AG10803 (cell line): ENCODE data around the gene DACH2.

Experiments
- DNase-seq: peaks from one replicate; pipeline ENCODE4 v3.0.0; 2010; ENCODE audit warnings: low read depth
- H3K4me3 ChIP-seq: 2 replicates; pipeline ENCODE4 v1.5.1; 2011; ENCODE audit warnings: mild to moderate bottlenecking, low read length, control low read depth
- TF ChIP-seq, protein P1 (sequence below): conservative IDR thresholded peaks from 2 replicates; pipeline ENCODE4 v1.5.1; 2011; ENCODE audit warnings: mild to moderate bottlenecking, low read length, control low read depth, inconsistent platforms

Gene DACH2

DNA sequence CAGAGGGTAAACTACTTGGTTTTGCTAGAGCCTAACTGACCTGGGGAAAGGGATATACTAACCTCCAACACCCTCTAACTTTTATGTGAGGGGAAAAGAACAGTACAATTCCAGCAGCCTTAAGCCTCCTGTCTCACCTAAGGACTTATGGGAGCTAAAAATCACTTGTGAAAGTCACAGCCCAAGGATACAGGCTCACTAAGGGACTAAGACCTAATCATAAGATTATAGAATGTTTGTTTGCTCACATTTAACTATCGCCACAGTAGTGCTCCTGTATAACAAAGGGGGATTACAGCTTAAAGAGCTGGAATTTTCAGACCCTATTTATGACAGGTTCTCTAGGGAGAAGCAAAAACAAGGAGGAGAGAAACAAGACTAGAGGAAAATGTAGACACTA, 548.7 kb downstream of the DACH2 start:
- DNase-seq = no peak
- TF ChIP-seq, protein P1, sequence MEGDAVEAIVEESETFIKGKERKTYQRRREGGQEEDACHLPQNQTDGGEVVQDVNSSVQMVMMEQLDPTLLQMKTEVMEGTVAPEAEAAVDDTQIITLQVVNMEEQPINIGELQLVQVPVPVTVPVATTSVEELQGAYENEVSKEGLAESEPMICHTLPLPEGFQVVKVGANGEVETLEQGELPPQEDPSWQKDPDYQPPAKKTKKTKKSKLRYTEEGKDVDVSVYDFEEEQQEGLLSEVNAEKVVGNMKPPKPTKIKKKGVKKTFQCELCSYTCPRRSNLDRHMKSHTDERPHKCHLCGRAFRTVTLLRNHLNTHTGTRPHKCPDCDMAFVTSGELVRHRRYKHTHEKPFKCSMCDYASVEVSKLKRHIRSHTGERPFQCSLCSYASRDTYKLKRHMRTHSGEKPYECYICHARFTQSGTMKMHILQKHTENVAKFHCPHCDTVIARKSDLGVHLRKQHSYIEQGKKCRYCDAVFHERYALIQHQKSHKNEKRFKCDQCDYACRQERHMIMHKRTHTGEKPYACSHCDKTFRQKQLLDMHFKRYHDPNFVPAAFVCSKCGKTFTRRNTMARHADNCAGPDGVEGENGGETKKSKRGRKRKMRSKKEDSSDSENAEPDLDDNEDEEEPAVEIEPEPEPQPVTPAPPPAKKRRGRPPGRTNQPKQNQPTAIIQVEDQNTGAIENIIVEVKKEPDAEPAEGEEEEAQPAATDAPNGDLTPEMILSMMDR = no peak
- H3K4me3 ChIP-seq = no peak overlapping the region

GRCh38 chrX:86711531-86712180, 563.4 kb downstream of the DACH2 start:
- no peak overlapping the region for H3K4me3 ChIP-seq
- no peak for DNase-seq
- TF ChIP-seq, protein P1 = no peak

DNA sequence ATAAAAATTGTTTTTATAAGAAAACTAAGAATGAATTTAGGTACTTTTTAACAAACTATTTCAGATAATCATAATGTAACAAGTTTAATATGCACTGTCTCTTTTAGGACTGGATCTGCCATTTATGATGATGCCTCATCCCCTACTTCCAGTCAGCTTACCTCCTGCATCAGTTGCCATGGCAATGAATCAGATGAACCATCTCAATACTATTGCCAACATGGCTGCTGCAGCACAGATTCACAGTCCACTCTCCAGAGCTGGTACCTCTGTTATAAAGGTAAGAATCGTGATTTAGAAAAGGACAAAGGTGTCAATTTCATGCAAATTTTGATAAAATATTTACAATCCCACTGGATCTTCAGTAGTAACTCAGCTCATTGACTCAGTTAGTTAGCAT, 566.2 kb downstream of the DACH2 start:
- H3K4me3 ChIP-seq = no peak overlapping the region
- TF ChIP-seq, protein P1 = no peak
- DNase-seq = no peak

DNA sequence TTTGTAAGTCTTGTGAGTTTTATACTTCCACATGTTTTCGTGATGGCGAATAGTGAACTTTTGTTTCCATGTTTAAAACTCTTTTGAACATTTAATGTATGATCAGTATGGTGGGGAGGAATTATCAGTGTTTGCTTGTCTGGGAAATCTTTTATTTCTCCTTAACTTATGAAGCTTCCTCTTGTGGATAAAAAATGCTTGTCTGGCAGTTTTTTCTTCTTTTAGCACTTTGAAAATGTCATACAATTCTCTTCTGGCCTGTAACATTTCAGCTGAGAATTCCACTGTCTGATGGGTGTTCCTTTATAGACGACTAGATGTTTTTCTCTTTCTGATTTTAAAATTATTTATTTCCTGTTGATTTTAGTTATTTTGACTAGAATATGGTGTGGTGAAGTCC, 576.0 kb downstream of the DACH2 start:
- H3K4me3 ChIP-seq = no peak overlapping the region
- TF ChIP-seq, protein P1 = no peak
- no peak for DNase-seq

DNA sequence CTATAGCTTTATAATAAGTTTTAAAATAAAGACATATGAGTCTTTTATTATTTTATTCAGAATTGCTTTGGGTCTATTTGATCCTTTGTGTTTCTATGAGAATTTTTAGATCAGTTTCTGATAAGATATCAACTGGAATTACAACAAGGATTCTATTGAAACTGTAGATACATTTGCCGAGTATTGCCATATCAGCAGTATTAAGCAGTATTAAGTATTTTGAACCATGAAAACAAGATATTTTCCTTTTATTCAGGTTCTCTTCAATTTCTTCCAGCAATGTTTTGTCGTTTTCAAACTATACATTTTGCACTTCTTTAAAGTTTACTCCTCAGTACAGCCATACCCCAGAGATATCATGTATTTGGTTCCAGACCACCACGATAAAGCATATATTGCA, 598.8 kb downstream of the DACH2 start:
- no peak for DNase-seq
- TF ChIP-seq, protein P1 = no peak
- no peak overlapping the region for H3K4me3 ChIP-seq

DNA sequence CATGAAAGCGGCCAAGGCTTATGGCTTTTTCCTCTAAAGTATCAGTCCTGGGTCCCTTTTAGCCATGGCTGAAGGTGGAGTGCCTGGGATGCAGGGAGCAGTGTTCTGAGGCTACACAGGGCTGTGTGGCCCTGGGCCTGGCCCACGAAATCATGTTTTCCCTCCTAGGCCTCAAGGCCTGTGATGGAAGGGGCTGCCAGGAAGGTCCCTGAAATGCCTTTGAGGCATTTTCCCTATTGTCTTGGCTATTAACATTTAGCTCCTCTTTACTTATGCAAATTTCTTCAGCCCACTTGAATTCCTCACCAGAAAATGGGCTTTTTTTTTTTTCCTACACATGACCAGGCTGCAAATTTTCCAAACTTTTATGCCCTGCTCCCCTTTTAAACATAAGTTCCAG, 657.0 kb downstream of the DACH2 start:
- H3K4me3 ChIP-seq = no peak overlapping the region
- TF ChIP-seq, protein P1 = no peak

GRCh38 chrX:86806786-86807185, 658.5 kb downstream of the DACH2 start:
- TF ChIP-seq, protein P1 = no peak
- no peak for DNase-seq
- H3K4me3 ChIP-seq = no peak overlapping the region

More for the DNA sequence above, 657.0 kb downstream of the DACH2 start:
- no peak for DNase-seq
